Omental fat pad (tissue), 4 donors: Measurements from ENCODE around the gene ADCK2. TPM values are rescaled to one million over a fixed set of nuclear protein-coding genes. Genes with fewer than 3 reads are reported as not detected.

Experiments used
- ATAC-seq: fragments of 150-250 bp; one replicate; pipeline ENCODE4 v1.9.1; 2016; ENCODE audit warnings: mild to moderate bottlenecking, moderate library complexity; ENCODE audit not compliant: low FRiP score
- DNase-seq: peaks from one replicate; pipeline ENCODE4 v3.0.0-alpha.2; 2019; ENCODE audit warnings: low spot score
- total RNA-seq, 4 donors: library from RNA; depleted of rRNA; stranded (reverse); fragments of >200 nt; gene quantifications; one replicate each; pipeline ENCODE4 v1.1.0, GENCODE V29; 2016
- TF ChIP-seq, protein P1 (sequence below), 3 donors: fragments of 450-650 bp; IDR thresholded peaks; one replicate each; pipeline ENCODE4 v1.5.1; 2016 to 2017; ENCODE audit warnings: antibody characterized with exemption in 3 of 3, mild to moderate bottlenecking in 3 of 3, moderate library complexity in 2 of 3

Gene ADCK2
- total RNA-seq, 4 donors from 2014 or later: 15.9 to 25.1 (median 20.1) TPM

DNA sequence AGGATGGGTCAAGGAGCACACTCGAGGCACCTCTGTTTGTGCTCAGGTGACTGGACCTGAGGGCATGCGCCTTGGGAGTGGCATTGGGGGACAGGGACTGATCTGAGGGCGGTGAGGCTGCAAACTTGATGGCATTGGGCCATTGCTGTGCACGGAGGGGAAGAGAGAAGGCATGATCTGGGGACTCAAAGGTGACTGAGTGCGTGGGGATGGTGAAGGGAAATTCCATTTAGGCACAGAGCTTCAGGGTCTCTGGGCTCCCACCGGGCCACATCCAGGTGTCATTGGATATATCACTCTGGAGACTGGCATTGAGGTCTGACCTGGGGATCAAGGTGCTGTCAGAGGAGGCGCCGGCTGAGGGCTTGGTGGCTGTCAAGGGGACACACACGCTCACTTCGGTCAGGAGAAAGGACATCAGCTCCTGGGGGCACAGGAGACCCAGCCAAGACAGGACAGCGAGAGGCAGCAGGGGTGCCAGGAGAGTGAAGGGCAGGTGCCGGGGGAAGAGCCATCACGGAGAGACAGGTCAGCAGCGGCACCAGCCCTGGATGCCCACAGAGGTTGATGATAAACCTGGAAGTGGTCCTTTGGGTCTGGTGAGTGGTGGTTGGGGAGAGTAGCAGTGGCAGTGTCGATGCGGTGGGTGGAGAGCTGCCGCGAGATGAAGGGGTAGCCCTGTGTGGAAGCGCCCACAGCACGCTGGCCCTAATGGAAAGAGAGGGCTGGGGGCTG is 5.5 kb downstream of the ADCK2 start:
- TF ChIP-seq, protein P1, sequence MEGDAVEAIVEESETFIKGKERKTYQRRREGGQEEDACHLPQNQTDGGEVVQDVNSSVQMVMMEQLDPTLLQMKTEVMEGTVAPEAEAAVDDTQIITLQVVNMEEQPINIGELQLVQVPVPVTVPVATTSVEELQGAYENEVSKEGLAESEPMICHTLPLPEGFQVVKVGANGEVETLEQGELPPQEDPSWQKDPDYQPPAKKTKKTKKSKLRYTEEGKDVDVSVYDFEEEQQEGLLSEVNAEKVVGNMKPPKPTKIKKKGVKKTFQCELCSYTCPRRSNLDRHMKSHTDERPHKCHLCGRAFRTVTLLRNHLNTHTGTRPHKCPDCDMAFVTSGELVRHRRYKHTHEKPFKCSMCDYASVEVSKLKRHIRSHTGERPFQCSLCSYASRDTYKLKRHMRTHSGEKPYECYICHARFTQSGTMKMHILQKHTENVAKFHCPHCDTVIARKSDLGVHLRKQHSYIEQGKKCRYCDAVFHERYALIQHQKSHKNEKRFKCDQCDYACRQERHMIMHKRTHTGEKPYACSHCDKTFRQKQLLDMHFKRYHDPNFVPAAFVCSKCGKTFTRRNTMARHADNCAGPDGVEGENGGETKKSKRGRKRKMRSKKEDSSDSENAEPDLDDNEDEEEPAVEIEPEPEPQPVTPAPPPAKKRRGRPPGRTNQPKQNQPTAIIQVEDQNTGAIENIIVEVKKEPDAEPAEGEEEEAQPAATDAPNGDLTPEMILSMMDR (IDR thresholded peaks at IDR 0.05): no peak
- ATAC-seq (no peak), DNase-seq (no peak)

DNA sequence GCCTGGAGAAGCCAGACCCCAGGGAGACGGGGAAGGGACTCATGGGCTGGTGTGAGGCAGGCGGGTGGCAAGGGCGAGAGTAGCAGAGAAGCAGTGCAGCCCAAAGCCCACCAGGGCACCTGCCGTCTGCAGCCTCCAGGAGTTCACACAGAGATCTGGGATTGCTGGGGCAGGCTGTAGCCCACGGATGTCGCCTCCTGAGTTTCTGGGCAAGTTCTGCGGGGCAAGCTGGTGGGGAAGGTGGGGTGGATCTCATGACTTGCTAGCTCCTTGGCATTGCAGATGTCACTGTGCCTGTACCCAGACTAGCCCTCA is 6.0 kb downstream of the ADCK2 start:
- ATAC-seq: no peak
- no peak for DNase-seq
- TF ChIP-seq, protein P1 (IDR thresholded peaks at IDR 0.05): no peak

DNA sequence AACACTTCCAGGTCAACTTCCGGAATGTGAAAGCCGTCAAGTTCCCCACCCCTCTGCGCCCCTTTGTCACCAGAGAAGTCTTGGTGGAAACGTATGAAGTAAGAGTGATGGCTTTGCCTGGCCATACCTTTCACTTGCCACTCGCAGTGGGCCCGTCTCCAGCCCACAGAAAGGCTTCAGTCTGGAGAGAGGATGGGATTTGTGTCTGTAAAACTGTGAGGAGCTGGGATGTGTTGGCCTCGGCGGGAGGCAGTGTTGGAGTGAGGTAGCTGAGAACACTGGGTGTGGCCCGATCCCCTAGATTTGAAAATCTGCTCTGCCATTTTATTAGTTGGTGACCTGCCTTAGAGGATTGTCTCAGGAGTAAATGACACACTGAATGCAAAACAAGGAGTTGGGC is 6.4 kb downstream of the ADCK2 start:
- DNase-seq (no peak), ATAC-seq (no peak)
- TF ChIP-seq, protein P1 (IDR thresholded peaks at IDR 0.05): no peak

DNA sequence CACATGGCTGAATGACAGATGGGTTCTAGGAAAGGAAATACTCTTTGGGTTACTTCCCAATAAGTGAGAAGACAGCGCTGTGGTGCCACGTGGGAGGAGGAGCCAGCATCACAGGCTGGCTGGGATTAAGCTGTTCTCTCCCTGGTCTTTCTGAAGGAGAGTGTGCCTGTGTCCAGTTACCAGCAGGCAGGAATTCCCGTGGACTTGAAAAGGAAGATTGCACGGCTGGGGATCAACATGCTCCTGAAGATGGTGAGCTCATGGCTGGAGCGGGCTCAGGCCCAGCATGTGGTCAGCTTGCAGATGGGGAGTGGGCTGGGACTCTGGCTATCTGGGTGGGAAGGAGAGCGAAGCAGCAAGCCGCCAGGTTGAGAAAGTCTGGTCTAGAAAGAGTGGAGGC is 8.1 kb downstream of the ADCK2 start:
- TF ChIP-seq, protein P1 (IDR thresholded peaks at IDR 0.05): no peak
- no peak for DNase-seq
- no peak for ATAC-seq

DNA sequence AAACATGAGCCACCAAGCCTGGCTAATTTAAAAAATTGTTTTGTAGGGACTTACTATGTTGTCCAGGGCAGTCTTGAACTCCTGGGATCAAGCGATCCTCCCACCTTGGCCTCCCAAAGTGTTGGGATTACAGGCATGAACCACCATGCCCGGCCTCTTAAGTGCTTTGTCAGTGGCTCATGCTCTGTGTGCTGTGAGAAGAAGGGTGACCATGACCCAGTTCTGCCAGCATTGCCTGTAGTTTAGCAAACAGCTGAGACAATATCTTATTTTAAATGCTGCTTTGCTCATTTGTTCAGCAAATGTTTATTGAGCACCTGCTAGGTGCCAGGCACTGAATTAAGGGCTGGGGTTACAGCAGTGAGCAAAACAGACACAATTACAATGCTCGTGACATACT is 9.0 kb downstream of the ADCK2 start:
- DNase-seq (no peak), ATAC-seq (no peak)
- TF ChIP-seq, protein P1 (IDR thresholded peaks at IDR 0.05): no peak

DNA sequence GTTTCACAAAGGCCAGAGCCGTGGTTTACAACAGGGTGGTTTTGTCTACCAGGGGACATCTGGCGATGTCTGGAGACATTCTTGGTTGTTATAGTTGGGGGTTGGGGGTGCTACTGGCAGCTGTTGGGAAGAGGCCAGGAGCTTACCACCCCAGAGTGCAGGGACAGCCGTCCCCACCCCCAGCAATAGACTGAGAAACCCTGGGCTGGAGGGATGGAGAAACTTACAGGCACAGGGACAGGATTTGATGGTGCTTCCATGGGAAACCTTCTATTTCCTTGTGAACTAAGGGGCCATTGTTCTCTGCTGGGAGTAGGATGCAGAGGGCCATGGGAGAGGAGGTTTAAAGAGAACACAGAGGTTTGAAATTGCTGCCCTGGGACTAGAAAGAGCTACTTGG is 10.9 kb downstream of the ADCK2 start:
- DNase-seq (no peak), ATAC-seq (no peak)
- TF ChIP-seq, protein P1 (IDR thresholded peaks at IDR 0.05): no peak
